OCI-LY3 (cell line): ENCODE results near the gene CAVIN3.

Experiments used
- EZH2phosphoT487 ChIP-seq: fragments of 200-600 bp; shearing (Covaris generic); IDR thresholded peaks from 2 replicates; pipeline ENCODE4 v1.6.1; 2018; ENCODE audit warnings: antibody characterized with exemption, mixed run types, low read depth
- TF ChIP-seq, protein P1 (sequence below): fragments of 200-600, 300-600 bp; sonication (generic); IDR thresholded peaks from 2 replicates; pipeline ENCODE4 v1.5.1; 2014; ENCODE audit warnings: antibody characterized with exemption, low read length, low read depth

DNA sequence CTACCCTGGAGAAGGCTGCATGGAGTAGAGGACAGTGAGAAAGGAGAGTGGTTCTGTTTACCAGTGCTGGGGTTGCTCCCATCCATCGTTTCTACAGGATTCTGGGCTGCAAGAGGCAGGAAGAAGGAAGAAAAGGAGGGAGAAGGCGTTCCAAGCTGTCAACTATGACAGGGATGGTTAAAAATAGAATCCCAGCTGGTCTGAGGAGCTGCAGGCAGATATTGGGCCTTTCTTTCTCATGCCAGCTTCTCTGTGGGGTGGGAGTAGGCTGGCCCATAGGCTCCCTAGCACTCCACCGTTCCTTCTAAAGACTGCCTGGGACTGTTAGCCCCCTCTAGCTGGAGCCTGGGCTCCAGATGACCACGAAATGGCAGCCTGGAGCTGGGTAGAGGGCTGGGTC, 47.1 kb downstream of the CAVIN3 start:
- TF ChIP-seq, protein P1, sequence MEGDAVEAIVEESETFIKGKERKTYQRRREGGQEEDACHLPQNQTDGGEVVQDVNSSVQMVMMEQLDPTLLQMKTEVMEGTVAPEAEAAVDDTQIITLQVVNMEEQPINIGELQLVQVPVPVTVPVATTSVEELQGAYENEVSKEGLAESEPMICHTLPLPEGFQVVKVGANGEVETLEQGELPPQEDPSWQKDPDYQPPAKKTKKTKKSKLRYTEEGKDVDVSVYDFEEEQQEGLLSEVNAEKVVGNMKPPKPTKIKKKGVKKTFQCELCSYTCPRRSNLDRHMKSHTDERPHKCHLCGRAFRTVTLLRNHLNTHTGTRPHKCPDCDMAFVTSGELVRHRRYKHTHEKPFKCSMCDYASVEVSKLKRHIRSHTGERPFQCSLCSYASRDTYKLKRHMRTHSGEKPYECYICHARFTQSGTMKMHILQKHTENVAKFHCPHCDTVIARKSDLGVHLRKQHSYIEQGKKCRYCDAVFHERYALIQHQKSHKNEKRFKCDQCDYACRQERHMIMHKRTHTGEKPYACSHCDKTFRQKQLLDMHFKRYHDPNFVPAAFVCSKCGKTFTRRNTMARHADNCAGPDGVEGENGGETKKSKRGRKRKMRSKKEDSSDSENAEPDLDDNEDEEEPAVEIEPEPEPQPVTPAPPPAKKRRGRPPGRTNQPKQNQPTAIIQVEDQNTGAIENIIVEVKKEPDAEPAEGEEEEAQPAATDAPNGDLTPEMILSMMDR, result no peak
- TF ChIP-seq EZH2phosphoT487, result no peak
